GM19455 (cell line): ENCODE measurements around the gene C4orf50.

Experiments
- ATAC-seq: cut with Tn5 transposase; IDR thresholded peaks from one replicate; pipeline ENCODE4 v1.9.1; 2021; ENCODE audit not compliant: unreplicated experiment

The C4orf50 gene

DNA sequence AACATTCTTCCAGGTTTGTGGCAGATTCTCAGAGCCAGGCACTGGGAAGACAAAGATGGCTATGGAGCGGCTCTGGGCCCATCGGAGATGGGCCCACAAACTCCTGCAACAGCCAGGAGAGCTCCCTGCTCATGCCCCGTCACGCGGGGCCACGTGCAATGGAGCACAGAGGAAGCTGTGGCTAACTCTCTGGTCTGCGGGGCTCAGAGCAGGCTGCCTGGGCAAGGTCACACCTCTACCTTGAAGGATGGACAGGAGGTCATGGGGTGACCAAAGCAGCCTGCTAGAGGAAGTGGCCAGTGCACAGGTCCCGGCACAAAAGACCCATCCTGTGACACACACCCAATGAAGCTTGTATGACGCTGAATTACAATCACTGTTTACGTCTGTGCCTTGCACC is 45.2 kb downstream of the C4orf50 start:
- ATAC-seq = no peak

DNA sequence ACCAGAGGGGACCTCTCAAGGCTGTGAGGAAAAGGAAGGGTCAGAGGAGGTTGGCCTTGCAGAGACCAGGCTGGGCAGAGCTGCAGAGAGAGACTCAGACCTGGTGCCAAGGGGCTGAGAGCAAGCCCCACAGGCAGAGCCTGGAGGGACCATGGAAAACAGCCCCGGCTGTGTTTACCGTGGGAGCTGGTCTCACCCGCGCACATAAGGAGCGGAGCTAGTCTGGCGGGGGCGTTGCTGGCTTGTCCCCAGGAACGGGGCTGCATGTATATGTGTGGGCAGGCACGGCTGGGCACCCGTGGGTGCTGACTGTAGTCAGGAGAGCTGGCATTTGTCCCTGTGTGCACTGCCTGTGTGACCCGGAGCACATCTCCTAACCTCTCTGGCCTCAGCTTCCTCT is 45.7 kb downstream of the C4orf50 start:
- ATAC-seq = no peak

DNA sequence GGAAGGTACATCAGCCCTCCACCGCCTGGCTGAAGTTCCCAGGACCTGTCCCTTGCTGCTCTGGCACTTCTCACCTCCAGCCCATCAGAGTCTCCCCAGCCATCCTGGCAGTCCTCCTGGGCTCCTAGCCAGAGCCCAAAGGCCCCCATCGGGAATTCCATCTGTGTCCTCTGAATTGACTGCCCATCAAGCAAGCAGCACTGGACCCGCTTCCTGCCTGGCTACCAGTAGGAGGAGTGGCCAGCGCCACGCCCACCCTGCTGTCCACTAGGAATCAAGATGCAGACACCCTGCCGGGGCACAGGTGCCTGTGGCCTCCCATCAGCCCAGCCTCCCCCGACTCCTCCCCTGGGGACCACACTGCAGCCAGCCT is 47.2 kb downstream of the C4orf50 start:
- ATAC-seq = no peak

DNA sequence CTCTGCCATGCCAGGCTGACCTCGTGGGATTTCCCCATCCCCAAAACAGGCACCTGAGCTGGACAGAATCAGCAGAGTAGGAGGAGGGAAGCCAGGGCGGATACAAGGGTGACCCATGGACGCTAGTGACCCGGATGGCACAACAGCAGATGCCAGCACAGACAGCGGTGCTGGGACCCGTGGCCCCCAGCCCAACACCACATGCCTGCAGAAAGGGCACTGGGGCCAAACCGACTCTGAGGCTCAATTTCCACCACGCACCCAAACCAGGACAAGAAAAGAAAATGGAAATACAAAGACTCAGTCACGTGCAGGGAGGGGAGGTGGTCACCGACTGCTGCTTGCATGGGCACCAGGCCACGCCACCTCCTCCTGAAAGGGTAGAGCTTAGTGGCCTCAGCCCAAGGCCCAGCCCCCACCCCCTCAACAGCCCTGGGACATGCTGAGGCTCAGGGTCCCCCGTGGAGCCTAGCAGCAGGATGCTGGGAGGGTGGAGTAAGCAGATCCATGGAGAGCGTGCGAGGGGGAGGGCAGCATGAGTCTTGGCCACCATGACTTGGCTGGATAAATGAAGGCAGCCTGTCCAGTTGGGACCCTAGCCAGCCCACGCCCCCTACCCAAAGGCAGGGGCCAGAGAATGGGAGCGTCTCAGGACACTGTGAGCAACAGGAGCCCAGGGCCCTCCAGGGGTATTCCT is 47.7 kb downstream of the C4orf50 start:
- no peak for ATAC-seq

- no peak for ATAC-seq
These were observed 48.5 kb downstream of the C4orf50 start for GRCh38 chr4:5969777-5970176.

- no peak for ATAC-seq
These were observed 48.9 kb downstream of the C4orf50 start for GRCh38 chr4:5969336-5969735.

GRCh38 chr4:5968246-5968645 is 50.0 kb downstream of the C4orf50 start:
- ATAC-seq = no peak

DNA sequence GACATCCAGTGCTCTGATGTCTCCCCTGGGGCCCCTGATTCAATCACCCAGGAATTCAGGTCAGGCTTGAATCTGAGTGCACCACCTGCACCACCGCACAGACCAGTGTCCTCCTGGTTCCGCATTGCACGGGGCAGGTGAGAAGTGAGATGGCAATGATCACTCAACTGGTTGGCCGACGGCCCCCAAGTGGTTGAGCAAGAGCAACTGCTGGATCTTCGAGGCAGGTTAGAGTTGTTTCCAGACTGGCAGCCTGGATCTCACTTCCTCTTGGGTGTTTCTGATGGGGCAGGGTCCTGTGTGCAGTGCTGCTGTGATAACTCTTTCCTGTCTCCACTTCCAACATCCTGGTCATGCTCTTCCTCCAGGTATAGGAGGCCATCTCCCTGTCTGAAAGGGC is 50.4 kb downstream of the C4orf50 start:
- ATAC-seq = no peak

DNA sequence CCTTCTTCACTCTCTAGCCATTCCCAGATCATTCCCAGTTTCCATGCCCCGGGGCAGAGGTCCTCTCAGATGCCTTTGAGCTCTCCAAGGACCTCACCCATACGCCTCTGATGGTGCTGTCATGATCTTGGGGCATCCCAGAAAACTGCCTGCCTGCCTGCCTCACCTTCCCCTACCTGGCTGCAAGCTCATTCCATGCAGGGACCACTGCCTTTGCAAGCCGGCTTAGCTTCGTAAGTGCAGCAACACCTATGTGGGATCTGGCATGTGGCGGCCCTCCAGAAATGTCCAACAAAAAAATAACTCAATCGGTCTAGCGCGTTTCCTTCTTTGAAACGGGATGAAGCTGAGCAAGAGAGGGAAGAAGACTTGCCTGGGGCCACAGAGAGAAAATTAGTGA is 53.0 kb downstream of the C4orf50 start:
- ATAC-seq = no peak

DNA sequence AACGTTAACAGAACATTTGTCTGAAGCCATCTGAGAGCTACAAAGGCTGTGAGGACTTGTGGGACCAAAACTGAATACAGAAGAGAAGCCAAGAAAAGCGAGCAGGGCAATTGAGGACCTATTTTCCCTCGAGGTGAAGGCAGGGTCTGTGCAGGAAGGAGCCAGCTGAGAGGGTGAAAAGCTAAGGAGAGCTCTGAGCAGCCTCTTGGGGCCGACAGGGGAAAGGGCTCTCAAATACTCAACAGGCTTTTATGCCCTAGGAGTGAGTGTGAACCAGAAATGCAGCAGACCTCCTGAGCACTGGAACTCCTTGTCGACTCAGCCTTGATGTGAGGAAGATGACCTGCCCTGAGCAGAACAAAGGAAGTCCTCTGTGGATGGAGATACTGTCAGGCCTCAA is 54.2 kb downstream of the C4orf50 start:
- no peak for ATAC-seq

GRCh38 chr4:5963611-5964010 is 54.6 kb downstream of the C4orf50 start:
- no peak for ATAC-seq

GRCh38 chr4:5962416-5962815 is 55.8 kb downstream of the C4orf50 start:
- no peak for ATAC-seq

- no peak for ATAC-seq
These were observed 57.9 kb downstream of the C4orf50 start for GRCh38 chr4:5960252-5960880.

DNA sequence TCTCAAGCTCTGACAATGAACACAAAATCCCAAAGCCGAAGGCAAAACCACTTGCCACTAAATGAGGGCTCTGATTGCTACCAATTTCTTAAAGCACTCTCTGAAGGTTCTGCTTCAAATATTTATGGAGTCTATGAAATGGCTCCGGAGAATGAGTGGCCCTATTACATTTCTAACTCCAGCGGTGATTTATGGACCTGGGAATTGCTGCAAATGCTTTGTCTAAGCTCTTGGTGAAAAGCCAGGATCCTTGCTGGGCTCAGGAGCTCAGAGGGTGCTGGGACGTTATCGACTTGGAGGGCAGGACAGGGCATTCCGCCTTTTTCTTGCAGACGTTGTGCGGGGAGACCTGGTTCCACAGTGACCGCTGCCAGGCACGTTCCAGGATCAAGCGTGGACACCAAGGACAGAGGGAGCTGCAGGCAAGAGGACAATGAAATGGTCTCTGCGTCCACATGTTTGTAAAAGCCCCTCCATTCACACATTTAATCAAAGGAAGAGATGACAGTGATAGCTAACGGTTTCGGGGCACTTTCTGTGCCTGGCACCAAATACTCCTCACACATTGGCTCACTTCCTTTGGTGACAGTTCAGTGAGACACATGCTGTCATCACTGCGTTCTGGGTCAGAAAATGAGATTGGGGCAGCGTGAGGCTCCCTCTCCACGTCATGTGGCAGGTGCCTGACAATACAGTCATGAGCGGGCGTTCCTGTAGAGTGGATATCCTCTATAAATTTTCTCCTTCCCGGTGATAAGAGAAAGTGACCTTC is 58.8 kb downstream of the C4orf50 start:
- ATAC-seq = no peak

- ATAC-seq = no peak
These were observed 60.0 kb downstream of the C4orf50 start for GRCh38 chr4:5958199-5958735.

DNA sequence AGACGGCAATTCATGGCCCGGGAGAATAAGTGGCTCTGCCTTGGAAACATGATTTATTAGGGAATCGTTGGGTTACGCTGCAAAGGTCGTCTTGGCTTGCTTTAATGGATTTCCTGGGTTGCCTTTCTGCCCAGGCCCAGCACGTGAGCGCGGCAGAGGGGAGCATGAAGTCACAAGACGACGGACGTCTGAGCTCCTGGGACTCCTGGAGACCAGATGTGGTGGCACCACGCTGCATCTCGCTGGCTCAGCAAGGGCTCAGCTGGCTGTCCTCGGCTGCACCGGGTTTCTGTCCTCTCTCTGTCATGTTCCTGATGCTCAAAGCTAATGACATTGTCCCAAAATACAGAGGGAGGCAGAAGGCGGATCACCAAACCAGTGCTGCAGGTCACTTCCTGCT is 61.2 kb downstream of the C4orf50 start:
- no peak for ATAC-seq

GRCh38 chr4:5956285-5957021 is 61.8 kb downstream of the C4orf50 start:
- no peak for ATAC-seq

GRCh38 chr4:5955856-5956255 is 62.4 kb downstream of the C4orf50 start:
- ATAC-seq = no peak

DNA sequence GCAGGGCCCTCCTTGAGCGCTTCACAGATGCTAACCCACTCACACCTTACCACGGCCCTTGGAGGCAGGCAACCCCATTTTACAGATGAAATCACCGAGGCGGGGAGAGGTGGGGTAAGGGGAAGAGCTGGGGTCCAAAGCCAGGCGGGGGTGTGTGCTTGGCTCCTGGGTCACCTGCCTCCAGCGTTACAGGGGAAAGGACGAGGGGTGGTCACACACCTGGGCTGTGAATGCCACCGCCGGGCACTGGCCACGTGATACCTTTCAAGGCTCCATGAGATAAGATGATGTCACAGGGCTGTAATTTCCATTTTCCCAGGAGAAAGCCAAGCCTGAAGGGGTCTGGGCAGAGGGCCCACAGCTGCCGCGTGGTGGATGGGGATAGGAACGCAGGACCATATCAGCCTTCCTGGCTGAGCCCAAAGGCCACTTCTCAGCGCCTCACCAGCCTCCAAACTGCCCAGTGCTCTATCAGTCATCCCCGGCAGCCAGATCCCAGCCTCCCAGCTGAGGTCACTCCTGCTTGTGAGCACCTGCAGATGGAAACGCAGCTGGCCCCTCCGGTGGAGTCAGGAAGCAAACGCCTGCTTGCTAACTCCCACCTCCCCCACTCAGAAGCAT is 62.9 kb downstream of the C4orf50 start:
- ATAC-seq = no peak

GRCh38 chr4:5954056-5954760 is 64.0 kb downstream of the C4orf50 start:
- ATAC-seq = no peak
